ENCODE data around the gene B9D2. TPM values are rescaled to one million over a fixed set of nuclear protein-coding genes. Genes with fewer than 3 reads are reported as not detected.
"Not testable (repeated sequence)": the region's sequence is repeated elsewhere in the genome, so short reads cannot be mapped to it uniquely, and the experiment has no call there.

Gene B9D2
- polyA plus RNA-seq, 1 of the 3 experiments (the other 2 are of a cell fraction) = 13.3 TPM

DNA sequence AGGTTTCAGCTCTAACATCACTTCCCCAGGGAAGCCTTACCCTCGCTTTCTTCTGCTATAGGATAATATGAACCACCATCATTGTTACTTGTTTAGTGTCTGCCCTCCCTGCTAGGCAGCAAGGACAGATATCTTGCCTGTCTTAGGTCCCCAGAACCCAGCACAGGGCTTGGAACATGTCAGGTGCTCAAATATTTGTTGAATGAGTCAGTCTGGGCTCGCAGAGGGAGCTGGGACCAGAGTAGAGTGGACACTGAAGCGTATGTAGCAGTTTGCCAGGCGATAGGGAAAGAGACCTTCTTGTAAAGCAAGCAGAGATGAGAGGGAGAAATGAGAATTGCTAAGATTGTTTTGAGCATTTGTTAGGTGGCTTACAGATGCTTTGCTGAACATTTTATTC is 45.3 kb upstream of the B9D2 start:
- no peaks in the 10 kb centered on the region for H3K79me2 ChIP-seq (ENCODE audit: insufficient read depth)
- H3K9me3 ChIP-seq = no peaks in the 10 kb centered on the region
- H4K20me1 ChIP-seq (ENCODE audit: insufficient read depth) = no peaks in the 10 kb centered on the region
- CTCF ChIA-PET = interaction anchor here (1.2 to 1.3 kb wide), 2 partner anchors 40 to 101 kb away, joined by 3 to 5 read pairs; no protein-coding TSS in a partner anchor
- H3K27me3 ChIP-seq (ENCODE audit: insufficient read depth) = no peaks in the 10 kb centered on the region
- H3K36me3 ChIP-seq (replicated peaks in 1 of 2; ENCODE audit: control insufficient read depth in 1 of 2, insufficient read depth in 2 of 2, low read length in 1 of 2) = peaks cover 0 to 16% of the 10 kb centered on the region in 2 experiments
- H3K9me2 ChIP-seq = no peaks in the 10 kb centered on the region
- H3K4me2 ChIP-seq = no peak overlapping the region
- H3K27ac ChIP-seq (ENCODE audit: low read depth in 2 of 2, low read length in 1 of 2) = no peak overlapping the region
- POLR2A ChIA-PET = no interaction called here
- no peak overlapping the region for H2AFZ ChIP-seq (ENCODE audit: low read depth)
- no peaks in the 10 kb centered on the region for H3F3A ChIP-seq (replicated peaks; ENCODE audit: insufficient read depth)
- no peak overlapping the region for H3K9ac ChIP-seq
- no peak overlapping the region for H3K4me3 ChIP-seq (ENCODE audit: low read depth in 2 of 2, low read length in 1 of 2)
- DNase-seq = no peak
- H3K4me1 ChIP-seq (ENCODE audit: control insufficient read depth in 1 of 2, insufficient read depth in 2 of 2, low read depth in 1 of 2, low read length in 1 of 2) = peaks cover 0 to 12% of the 10 kb centered on the region in 2 experiments; a peak in 1 of 4 replicates
- TF ChIP-seq MEF2A (IDR thresholded peaks at IDR 0.05; ENCODE audit: borderline replicate concordance, low read depth) (no peak), ELF1 (IDR thresholded peaks at IDR 0.05) (no peak), JUND (IDR thresholded peaks at IDR 0.05) (no peak), NRF1 (IDR thresholded peaks at IDR 0.05; ENCODE audit: low read depth, low read length) (no peak), PBX3 (IDR thresholded peaks at IDR 0.05) (no peak), FOXJ3 (CRISPR knock-in tag; IDR thresholded peaks at IDR 0.05) (no peak), FOSL2 (IDR thresholded peaks at IDR 0.05; ENCODE audit: borderline replicate concordance, low read depth) (no peak; the same call in 1 of the 2 replicates)
- WGBS (ENCODE audit: low lambda C conversion rate) = 69% methylated on average over 4 of the region's 4 CpGs

- CTCF ChIA-PET = interaction anchor here (1.2 to 1.3 kb wide), 2 partner anchors 40 to 101 kb away, joined by 3 to 5 read pairs; no protein-coding TSS in a partner anchor
- H3K27ac ChIP-seq (ENCODE audit: low read depth in 2 of 2, low read length in 1 of 2); H3K9me2 ChIP-seq; H3K9ac ChIP-seq; H3K4me3 ChIP-seq (ENCODE audit: low read depth in 2 of 2, low read length in 1 of 2); H3K9me3 ChIP-seq; H2AFZ ChIP-seq (ENCODE audit: low read depth); H3K27me3 ChIP-seq (ENCODE audit: insufficient read depth); DNase-seq; H4K20me1 ChIP-seq (ENCODE audit: insufficient read depth); H3K4me2 ChIP-seq; H3K79me2 ChIP-seq (ENCODE audit: insufficient read depth); H3F3A ChIP-seq (replicated peaks; ENCODE audit: insufficient read depth): not testable (repeated sequence)
- H3K4me1 ChIP-seq (ENCODE audit: control insufficient read depth in 1 of 2, insufficient read depth in 2 of 2, low read depth in 1 of 2, low read length in 1 of 2) = peaks cover 0 to 12% of the 10 kb centered on the region in 2 experiments; a peak in 1 of 4 replicates
- peaks cover 0 to 12% of the 10 kb centered on the region in 2 experiments for H3K36me3 ChIP-seq (replicated peaks in 1 of 2; ENCODE audit: control insufficient read depth in 1 of 2, insufficient read depth in 2 of 2, low read length in 1 of 2)
- WGBS (ENCODE audit: low lambda C conversion rate) = 95% methylated on average over 5 of the region's 5 CpGs
- POLR2A ChIA-PET = interaction anchor here (1.1 kb wide), 1 partner anchor 45 kb away, joined by 3 read pairs; the partner anchor contains the start of gene B9D2
Measured at GRCh38 chr19:41408846-41409245, 44.9 kb upstream of the B9D2 start.

- no peak overlapping the region for H3K4me2 ChIP-seq
- H3K4me1 ChIP-seq (ENCODE audit: control insufficient read depth in 1 of 2, insufficient read depth in 2 of 2, low read depth in 1 of 2, low read length in 1 of 2) = peaks cover 0 to 12% of the 10 kb centered on the region in 2 experiments; a peak in 1 of 4 replicates
- H3K9ac ChIP-seq = no peak overlapping the region
- no peaks in the 10 kb centered on the region for H3K9me3 ChIP-seq
- ChIA-PET POLR2A (interaction anchor here (1.1 kb wide), 1 partner anchor 45 kb away, joined by 3 read pairs; the partner anchor contains the start of gene B9D2), CTCF (interaction anchor here (0.6 to 1.3 kb wide), 3 partner anchors 41 to 1905 kb away, joined by 3 to 5 read pairs (median 3); no protein-coding TSS in a partner anchor)
- no peaks in the 10 kb centered on the region for H3F3A ChIP-seq (replicated peaks; ENCODE audit: insufficient read depth)
- no peak for TF ChIP-seq CHD2 (IDR thresholded peaks at IDR 0.05; ENCODE audit: low read length, partially characterized antibody)
- no peak for TF ChIP-seq MXI1 (IDR thresholded peaks at IDR 0.05; ENCODE audit: low read depth, low read length)
- H2AFZ ChIP-seq (ENCODE audit: low read depth) = no peak overlapping the region
- no peaks in the 10 kb centered on the region for H4K20me1 ChIP-seq (ENCODE audit: insufficient read depth)
- H3K4me3 ChIP-seq (ENCODE audit: low read depth in 2 of 2, low read length in 1 of 2) = no peak overlapping the region
- WGBS (ENCODE audit: low lambda C conversion rate) = 75% methylated on average over 4 of the region's 4 CpGs
- no peak overlapping the region for H3K27ac ChIP-seq (ENCODE audit: low read depth in 2 of 2, low read length in 1 of 2)
- H3K27me3 ChIP-seq (ENCODE audit: insufficient read depth) = no peaks in the 10 kb centered on the region
- no peak for DNase-seq
- no peaks in the 10 kb centered on the region for H3K9me2 ChIP-seq
- peaks cover 0 to 6% of the 10 kb centered on the region in 2 experiments for H3K36me3 ChIP-seq (replicated peaks in 1 of 2; ENCODE audit: control insufficient read depth in 1 of 2, insufficient read depth in 2 of 2, low read length in 1 of 2)
- H3K79me2 ChIP-seq (ENCODE audit: insufficient read depth) = no peaks in the 10 kb centered on the region
Measured at GRCh38 chr19:41408256-41408655, 44.3 kb upstream of the B9D2 start.

Measured in SK-N-SH (cell line).